Stimulated activated naive CD4-positive, alpha-beta T cell treated with Interleukin-2 at 50 U/mL for 16 hours (primary cell): ENCODE results near the gene SLC12A3.

Source experiments
- DNase-seq: peaks from one replicate; lab custom pipeline; 2025; lab: John Stamatoyannopoulos, UW

SLC12A3 gene

DNA sequence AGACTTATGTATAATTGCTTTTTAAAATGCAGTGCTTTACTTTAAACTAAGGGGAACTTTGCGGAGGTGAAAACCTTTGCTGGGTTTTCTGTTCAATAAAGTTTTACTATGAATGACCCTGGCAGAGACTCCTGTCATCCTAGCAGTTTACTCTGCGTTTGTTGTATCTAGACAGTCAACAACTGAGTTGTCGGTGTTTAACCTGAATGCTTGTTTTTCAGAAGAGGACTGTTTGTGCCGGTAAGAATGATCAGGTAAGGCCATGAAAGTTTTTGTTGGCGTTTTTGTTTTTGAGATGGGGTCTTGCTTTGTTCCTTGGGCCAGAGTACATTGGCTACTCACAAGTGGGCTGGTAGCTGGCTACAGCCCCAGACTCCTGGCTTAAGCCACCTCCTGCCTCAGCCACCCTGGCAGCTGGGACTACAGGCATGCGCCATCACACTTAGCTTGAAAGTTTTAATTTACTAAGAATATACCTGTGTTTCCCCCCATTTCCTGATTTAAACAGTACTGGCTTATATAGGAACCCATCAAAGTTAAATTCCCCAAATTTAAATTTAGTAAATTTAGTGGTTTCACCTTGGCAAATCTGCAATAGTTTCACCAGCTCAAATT is 78.9 kb downstream of the SLC12A3 start:
- DNase-seq: no peak

DNA sequence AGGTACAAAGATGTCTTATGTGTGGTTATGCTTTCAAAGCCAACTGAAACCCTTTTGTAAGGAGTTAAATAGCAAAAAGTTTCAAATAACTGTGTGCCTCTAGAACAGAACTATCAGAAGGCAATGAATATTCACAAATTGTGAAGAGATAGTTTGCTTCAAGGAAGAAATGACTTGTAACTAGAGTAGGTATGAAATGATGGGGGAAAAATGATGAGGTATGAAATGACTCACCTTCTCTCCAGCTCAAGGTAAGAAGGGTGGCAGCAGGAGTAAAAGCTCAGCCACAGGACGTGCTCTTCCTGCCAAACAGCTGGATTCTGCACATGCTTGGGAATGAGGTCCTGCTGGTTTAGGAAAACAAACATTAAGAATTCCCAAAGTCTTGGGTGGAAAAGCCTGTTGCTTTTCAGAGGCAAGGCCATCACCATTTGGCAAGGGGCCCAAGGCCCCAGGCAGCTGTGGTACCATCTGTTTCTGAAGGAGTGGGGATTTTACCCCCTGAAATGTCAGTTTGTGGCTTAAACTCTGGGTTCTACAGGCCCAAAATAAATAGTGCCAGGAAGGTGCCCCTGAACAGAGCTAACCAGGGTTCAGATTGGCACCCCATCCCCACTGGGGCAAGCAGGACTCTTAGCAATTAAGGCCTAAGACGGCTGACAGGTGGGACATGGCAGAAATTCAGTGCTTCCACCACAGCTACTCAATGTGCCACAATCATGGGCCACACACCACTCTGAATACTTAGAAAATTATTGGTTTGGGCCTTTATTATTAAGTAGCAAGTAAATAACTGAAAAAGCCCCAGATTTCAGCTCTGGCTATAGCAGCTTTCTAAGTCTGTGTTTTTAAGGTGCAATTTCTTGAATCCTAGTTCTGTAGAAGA is 80.2 kb downstream of the SLC12A3 start:
- DNase-seq: no peak

DNA sequence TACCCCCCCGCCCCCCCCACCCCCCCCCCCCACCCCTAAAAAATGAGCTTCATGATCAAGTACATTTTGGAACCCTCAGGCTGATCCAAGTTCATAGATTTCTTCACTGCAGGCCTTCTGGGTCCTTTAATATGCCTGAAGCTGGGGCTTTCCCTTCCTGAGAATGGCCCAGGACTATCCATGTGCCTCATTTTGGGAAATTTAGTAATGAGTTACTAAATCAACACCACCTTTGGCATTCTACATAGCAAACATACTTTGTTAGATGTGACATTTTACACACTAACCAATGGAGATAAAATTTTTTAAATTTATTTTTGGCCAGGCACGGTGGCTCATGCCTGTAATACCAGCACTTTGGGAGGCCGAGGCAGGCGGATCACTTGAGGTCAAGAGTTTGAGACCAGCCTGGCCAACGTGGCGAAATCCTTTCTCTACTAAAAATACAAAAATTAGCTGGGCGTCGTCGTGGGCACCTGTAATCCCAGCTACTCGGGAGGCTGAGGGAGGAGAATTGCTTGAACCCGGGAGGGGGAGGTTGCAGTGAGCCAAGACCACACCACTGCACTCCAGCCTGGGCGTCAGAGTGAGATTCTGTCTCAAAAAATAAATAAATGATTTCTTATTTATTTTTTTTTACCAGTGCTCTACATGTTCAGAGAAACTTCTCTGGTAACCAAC is 81.0 kb downstream of the SLC12A3 start:
- DNase-seq: no peak

DNA sequence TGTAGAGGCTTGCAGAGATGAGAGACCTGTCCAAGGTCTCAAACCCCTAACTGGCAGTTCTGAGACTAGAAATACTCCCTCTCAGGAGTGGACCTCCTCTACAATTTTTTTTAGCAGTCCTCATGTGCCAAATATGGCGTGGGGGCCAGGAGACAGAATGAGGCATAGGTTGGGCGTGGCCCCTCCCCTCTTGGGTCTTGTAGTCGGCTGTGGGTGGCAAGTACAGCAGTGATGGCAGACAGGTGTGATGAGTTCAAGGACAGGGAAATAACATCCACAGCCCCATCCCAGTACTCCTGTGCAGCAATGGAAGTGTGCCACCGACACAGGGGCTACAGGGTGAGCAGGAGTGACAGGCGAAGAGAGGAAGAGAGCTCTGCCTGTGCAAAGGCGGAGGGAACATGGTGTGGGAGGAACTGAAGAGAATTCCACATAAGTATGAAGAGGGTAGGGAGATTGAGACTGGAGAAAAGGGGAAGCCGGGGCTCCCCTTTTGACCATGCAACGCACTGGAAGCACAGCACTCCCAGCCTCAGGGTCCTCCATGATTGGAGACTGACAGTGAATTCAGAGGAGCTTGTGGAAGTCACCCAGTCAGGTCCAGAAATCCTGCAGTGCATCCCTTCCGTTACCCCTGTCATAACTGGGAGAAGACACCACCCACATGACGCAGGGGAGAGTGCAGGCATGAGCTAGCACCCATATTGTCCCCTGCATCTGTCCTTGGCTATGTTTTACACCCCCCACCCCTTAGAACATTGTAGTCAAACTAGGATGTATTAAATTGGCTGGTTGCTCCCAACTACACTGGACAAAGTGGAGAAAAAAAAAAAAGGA is 82.0 kb downstream of the SLC12A3 start:
- DNase-seq: no peak

DNA sequence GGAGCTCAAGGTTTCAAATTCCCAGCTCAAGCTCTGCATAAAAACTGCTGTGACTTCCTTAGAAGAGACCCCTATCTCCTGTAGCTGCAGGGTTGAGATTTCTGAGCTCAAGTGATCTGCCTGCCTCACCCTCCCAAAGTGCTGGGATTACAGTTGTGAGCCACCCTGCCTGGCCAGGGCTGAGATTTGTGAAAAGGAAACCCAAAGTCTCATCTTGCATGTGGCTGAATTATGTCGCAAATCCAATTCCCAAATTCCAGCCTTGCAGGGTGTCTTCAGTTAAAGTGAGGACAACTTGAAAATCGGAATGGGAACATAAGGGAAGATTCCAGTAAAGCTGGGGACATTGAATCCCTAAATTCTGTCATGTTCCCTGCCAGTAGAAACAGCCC is 82.6 kb downstream of the SLC12A3 start:
- no peak for DNase-seq

DNA sequence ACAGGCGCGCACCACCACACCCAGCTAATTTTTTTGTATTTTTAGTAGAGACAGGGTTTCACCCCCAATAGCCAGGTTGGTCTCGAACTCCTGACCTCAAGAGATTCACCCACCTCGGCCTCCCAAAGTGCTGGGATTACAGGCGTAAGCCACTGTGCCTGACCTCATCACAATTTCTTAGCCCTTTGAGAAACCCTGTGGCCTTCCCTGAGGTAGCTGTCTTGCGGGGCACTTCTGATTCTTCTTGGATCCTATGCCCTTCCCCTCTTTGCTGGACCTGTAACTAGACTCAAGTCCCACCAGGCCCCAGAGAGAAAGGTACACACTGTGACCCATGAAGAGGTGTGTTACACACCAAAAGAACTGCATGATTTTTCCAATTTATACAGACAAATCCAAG is 83.2 kb downstream of the SLC12A3 start:
- no peak for DNase-seq

DNA sequence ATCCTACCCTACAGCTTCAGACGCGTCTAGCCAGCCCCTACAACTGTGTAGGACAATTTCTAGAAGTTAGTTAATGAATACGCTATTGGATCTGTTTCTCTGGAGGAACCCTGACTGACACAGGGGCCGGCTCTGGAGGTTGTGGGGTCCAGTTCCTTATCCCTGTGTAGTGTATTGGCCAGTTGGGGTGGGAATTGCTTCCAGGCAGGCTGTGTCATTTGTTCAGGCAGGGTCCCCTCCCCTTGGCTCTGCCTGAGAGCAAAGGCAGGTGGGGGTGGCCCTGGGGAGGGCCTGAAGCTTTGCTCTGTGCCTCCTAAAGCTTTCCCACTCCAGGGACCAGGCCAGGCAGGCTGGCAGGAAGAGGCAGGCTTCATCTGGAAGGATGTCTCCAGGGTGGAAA is 85.0 kb downstream of the SLC12A3 start:
- no peak for DNase-seq

DNA sequence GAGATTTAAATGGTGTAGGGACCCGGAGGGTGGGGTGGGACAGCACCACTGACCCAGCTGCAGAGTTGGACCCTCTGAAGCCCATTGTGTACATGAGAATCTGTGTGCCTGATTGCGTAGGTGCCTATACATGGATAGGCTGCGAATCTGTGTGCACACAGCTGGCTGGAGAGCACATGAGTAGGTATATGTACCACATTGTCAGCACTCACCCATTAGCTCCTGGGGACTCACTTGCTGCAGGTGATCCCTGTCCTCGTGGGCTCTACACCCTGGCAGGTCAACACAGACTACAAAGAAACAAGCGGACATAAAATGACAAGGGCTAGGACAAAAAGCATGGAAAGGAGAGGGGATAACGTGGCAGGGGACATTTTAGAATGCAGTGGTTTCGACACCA is 85.4 kb downstream of the SLC12A3 start:
- no peak for DNase-seq

DNA sequence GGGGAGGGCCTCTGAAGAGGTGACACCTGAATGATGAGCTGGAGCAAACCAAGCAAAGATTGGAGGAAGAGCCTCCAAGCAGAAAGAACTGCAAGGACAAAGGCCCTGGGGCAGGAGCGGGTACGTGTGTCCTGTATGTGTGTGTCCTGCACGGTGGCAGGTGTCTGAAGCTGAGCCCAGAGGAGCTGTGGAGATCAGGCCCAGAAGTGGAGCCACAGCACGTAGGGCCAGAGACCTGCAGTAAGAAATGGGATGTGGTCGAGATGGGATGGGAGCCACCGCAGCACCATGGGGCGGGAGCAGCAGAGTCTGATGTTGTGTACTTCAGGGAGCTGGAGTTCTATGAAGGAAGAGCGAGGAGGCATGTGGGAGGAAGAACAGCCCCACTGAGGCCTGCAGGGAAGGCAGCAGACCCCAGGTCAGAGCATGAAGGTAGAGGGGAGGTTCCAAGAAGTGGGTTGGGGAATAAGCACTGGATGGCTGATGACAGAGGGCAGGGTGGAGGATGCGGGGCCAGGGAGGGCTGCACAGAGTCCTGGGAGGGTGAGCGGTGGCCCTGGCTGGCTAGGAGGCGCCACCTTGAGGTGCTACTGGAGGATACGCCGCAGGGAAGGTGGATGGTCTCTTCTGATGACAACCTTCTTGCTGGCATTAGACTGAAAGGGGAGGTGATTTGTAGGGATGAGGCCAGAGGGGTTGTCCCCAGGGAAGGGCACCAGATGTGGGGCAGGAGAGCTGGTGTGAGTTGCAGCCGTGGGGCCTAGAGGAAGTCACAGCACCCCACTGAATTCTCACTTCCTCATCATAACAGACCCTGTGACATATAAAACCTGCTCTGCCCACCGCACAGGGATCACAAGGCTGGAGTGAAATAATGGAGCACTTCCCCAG is 86.1 kb downstream of the SLC12A3 start:
- DNase-seq: peak; percentile 27

DNA sequence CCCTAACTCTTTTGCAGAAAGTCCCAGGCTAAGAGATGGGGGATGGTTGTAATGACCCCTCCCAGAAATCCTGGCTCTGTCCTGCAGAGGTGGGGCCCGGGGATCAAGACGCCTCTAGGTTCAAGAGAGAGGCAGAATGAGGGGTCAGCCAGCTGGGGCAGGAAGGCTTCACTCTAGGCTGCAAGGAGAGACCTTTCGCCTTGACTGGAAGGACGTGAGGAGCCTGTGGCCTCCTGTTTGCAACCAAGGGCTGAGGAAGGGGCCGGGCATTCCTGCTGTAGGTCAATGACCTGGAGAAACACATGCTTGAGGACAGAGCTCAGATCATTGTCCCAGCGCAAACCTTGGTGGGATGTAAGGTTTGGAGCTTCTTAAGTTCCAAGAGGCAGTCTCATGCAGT is 88.0 kb downstream of the SLC12A3 start:
- DNase-seq: no peak

DNA sequence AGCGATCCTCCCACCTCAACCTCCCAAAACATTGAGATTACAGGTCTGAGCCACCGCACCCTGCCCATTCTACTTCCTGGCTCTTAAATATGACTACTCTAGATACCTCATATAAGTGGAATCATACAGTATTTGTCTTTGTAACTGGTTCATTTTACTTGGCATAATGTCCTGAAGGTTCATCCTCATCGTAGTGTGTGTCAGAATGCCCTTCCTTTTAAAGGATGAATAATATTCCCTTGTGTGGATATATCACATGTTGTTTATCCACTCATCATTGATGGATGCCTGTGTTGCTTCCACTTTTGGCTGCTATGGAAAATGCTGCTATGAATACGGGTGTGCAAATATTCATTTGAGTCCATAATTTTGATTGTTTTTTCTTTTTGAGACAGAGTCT is 91.1 kb downstream of the SLC12A3 start:
- no peak for DNase-seq

DNA sequence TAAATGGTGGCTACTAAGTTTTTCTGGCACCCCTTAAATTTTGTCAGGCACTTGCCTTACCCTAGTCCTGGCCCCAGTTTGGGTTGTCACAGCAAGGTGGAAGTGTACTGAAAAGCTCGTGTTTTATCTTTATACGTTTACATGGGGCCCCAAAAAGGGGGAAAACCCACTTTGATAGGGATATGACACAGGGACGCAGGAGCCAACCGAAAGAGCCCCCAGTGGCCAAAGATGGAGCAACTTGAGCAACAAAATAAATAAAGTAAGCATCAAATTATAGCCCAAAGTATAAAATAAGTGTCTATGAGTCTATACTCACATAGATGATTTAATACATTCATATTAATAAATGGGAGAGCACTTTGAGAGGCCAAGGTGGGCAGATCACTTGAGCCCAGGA is 91.7 kb downstream of the SLC12A3 start:
- DNase-seq: no peak

DNA sequence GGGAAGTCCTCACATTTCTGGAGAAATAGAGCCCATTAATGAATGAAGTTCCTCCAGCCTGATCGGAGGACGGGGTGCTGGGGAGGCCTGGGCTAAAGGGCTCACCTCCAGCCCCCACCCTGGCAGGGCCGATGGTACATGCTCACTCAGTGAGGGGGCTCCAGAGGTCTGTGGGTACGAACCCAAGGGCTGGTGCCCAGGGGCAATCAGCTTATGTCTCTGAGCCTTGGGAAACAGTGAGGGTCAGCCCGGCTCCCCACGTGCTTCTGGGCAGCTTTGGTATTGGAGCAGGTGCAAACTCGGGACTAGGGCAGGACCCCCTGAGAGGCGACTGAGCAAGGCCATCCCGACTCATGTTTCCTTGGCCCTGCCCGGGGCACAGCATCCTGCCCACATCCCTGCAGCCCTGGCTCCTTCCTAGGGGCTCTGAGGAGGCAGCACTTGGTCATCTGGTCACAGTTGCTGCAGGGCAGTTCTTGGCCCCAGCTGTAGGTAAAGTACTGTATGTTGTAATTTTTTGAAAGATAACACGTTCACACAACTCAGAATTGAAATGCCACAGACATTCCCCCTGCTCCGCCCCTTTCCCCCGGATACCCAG is 95.8 kb downstream of the SLC12A3 start:
- no peak for DNase-seq

DNA sequence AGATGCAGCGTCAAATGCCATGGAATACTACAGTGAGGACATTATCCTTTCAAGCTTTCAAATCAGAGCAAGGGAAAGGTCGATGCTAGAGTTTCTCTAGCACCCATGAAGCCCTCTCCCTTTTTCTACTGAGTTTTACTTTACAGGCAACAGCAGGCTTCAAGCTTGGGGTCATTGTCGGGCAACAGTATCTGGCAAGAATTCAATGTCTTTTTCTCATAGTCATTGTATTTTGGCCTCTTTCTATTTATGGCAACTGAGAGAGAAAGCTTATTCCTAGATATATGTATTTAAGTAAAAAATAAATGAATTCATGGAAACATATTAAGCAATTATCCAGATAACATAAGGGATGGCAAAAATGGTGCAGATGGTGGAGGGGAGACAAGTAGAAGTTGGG is 96.4 kb downstream of the SLC12A3 start:
- DNase-seq: no peak

DNA sequence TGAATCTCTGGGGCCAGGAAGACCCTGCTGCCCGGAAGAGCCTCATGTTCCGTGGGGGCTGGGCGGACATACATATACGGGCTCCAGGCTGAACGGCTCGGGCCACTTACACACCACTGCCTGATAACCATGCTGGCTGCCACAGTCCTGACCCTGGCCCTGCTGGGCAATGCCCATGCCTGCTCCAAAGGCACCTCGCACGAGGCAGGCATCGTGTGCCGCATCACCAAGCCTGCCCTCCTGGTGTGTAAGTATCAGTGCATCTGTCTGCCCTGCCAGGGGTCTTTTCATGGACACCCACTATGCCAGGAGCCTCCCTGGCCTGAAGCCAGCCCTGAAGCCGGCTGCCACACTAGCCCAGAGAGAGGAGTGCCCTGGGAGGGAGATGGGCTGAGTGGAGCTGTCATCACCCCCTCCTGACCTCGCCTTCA is 96.9 kb downstream of the SLC12A3 start, which contains the start of gene CETP:
CETP (plus strand) TSS at position 100 of the 431 bp plus-strand sequence; CDS start at position 130, 30 bp downstream.
- DNase-seq: no peak

DNA sequence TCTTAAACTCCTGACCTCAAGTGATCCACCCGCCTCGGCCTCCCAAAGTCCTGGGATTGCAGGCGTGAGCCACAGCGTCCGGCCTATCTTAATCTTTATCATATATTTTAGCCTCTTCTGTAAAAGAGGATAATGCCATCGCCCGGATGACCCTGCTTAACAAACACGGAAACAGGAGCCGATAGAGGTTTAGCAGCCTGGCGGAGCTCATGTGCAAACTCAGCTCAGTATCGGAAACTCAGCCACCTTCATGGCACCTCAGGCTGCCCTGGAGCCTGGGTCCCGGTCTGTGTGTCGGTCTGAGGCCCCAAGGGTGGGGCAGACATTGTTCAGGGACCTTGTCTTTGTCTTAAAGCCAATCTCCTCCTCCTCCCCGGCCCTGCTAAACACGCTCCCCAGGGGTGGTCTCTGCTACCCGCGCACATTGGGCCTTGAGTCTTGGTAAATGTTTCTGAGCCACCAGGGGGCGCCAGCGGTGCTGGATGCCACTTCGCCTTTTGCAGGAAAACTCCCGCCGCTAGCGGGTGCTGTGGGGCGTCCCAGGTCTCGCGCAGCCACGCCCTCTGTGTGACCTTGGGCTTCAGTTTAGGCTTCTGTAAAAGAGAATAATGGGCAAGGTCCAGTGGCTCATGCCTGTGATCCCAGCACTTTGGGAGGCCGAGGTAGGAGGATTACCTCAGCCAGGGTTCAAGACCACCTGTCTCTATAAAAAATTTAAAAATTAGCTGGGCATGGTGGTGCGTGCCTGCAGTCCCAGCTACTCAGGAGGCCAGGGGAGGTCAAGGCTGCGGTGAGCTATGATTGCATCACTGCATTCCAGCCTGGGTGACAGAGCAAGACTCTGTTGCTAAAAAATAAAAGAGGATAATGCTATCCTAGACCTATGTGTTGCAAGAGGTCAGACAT is 99.5 kb downstream of the SLC12A3 start:
- DNase-seq: peak; percentile 94
